Endodermal cell (in vitro differentiated cells): Measurements from ENCODE around the gene SHISAL2B. TPM values are rescaled to one million over a fixed set of nuclear protein-coding genes. Genes with fewer than 3 reads are reported as not detected.

Experiments used
- DNase-seq: peaks from one replicate; pipeline ENCODE4 v3.0.0-alpha.2; 2017
- H3K27ac ChIP-seq: 2 replicates; pipeline ENCODE4 v1.5.1; 2013; ENCODE audit warnings: mild to moderate bottlenecking, low read depth, low read length, moderate library complexity
- H3K27me3 ChIP-seq: 2 replicates; pipeline ENCODE4 v1.6.1; 2013; ENCODE audit warnings: mild to moderate bottlenecking, low read length, moderate library complexity; ENCODE audit not compliant: insufficient read depth, control insufficient read depth, poor library complexity, severe bottlenecking
- H3K36me3 ChIP-seq: 2 replicates; pipeline ENCODE4 v1.7.0; 2013; ENCODE audit warnings: mild to moderate bottlenecking, low read length, moderate library complexity; ENCODE audit not compliant: control insufficient read depth, insufficient read depth
- H3K4me1 ChIP-seq: one replicate; pipeline ENCODE4 v1.7.0; 2013; ENCODE audit warnings: low read length; ENCODE audit not compliant: control insufficient read depth, insufficient read depth
- H3K4me3 ChIP-seq: 2 replicates; pipeline ENCODE4 v1.5.1; 2013; ENCODE audit warnings: mild to moderate bottlenecking, low read length, moderate library complexity
- H3K9ac ChIP-seq: 2 replicates; pipeline ENCODE4 v1.6.1; 2013; ENCODE audit warnings: mild to moderate bottlenecking, low read length, moderate library complexity; ENCODE audit not compliant: poor library complexity, severe bottlenecking; ENCODE audit errors: extremely low read depth
- H3K9me3 ChIP-seq: 2 replicates; pipeline ENCODE4 v1.6.1; 2013; ENCODE audit warnings: mild to moderate bottlenecking, low read length, moderate library complexity; ENCODE audit not compliant: control insufficient read depth
- H3K27ac Mint-ChIP-seq: 2 replicates; pipeline ENCODE4 v1.8.0; 2020; ENCODE audit warnings: mixed read lengths
- H3K27me3 Mint-ChIP-seq: 2 replicates; pipeline ENCODE4 v1.8.0; 2021; ENCODE audit warnings: mild to moderate bottlenecking, mixed read lengths; ENCODE audit not compliant: insufficient read depth
- H3K36me3 Mint-ChIP-seq: 2 replicates; pipeline ENCODE4 v1.8.0; 2020; ENCODE audit warnings: low read depth, mixed read lengths
- H3K4me1 Mint-ChIP-seq: 2 replicates; pipeline ENCODE4 v1.8.0; 2020; ENCODE audit warnings: mixed read lengths
- H3K4me3 Mint-ChIP-seq: 2 replicates; pipeline ENCODE4 v1.8.0; 2020; ENCODE audit warnings: mild to moderate bottlenecking, moderate library complexity, mixed read lengths
- H3K9me3 Mint-ChIP-seq: 2 replicates; pipeline ENCODE4 v1.8.0; 2020; ENCODE audit warnings: mild to moderate bottlenecking, mixed read lengths
- CTCF ChIP-seq: fragments of 200-600 bp; sonication (generic); conservative IDR thresholded peaks from 2 replicates; pipeline ENCODE4 v1.5.0; 2021; ENCODE audit warnings: antibody characterized with exemption, mild to moderate bottlenecking
- WGBS, 2 experiments: methylation state at CpG; one replicate each; pipeline versions ENCODE4 v1.1.5 to v1.1.7; 2013; ENCODE audit warnings: missing lambda C conversion rate in 2 of 2, mixed read lengths in 1 of 2; ENCODE audit not compliant: insufficient coverage in 1 of 2, insufficient read length in 1 of 2; 5-methylcytosine and 5-hydroxymethylcytosine counted together
- total RNA-seq, 2 donors: library from RNA; stranded (reverse); fragmentation: NEBNext Ultra II Directional in 1 of 2; extraction: Animal tissue kit (Norgen Biotek cat#: 25700) in 1 of 2; gene quantifications; 2 replicates in 1 of 2; 3 replicates in 1 of 2; pipeline ENCODE4 v1.2.1, GENCODE V29; 2021

The SHISAL2B gene
- total RNA-seq, 2 donors from 2014 or later, result 112 to 143 TPM

- peak overlapping the region; percentile 76 for H3K27ac Mint-ChIP-seq
Measured at GRCh38 chr5:64765804-64766504, 75.7 kb downstream of the SHISAL2B start.

GRCh38 chr5:64766941-64767340 lies 76.6 kb downstream of the SHISAL2B start:
- Mint-ChIP-seq H3K9me3 (no peaks in the 10 kb centered on the region), H3K27me3 (no peaks in the 10 kb centered on the region), H3K4me1 (peaks cover 46% of the 10 kb centered on the region), H3K27ac (peak overlapping the region; percentile 88), H3K4me3 (peak overlapping the region; percentile 96), H3K36me3 (peaks cover 26% of the 10 kb centered on the region)
- H3K4me1 ChIP-seq, result no peaks in the 10 kb centered on the region
- WGBS, 2 experiments, result 84 to 92% methylated on average over 2 of the region's 2 CpGs
- peaks cover 47% of the 10 kb centered on the region for H3K36me3 ChIP-seq
- no peak for TF ChIP-seq CTCF
- H3K9me3 ChIP-seq, result no peaks in the 10 kb centered on the region
- no peak overlapping the region for H3K27ac ChIP-seq
- H3K9ac ChIP-seq, result peak overlapping the region; percentile 85
- DNase-seq, result no peak
- H3K4me3 ChIP-seq, result peak overlapping the region; percentile 99
- no peaks in the 10 kb centered on the region for H3K27me3 ChIP-seq

More at GRCh38 chr5:64765804-64766504, 75.7 kb downstream of the SHISAL2B start:
- no peaks in the 10 kb centered on the region for H3K9me3 ChIP-seq
- no peaks in the 10 kb centered on the region for H3K9me3 Mint-ChIP-seq
- H3K4me1 Mint-ChIP-seq, result peaks cover 44% of the 10 kb centered on the region
- 84 to 100% methylated on average over 1 to 2 of the region's 2 CpGs for WGBS, 2 experiments
- TF ChIP-seq CTCF, result no peak
- H3K4me3 ChIP-seq, result peak overlapping the region; percentile 99
- H3K36me3 Mint-ChIP-seq, result peaks cover 28% of the 10 kb centered on the region
- peaks cover 57% of the 10 kb centered on the region for H3K36me3 ChIP-seq
- peaks cover 4% of the 10 kb centered on the region for H3K4me1 ChIP-seq
- H3K27me3 Mint-ChIP-seq, result no peaks in the 10 kb centered on the region
- DNase-seq, result no peak
- H3K4me3 Mint-ChIP-seq, result peak overlapping the region; percentile 31
- H3K27me3 ChIP-seq, result no peaks in the 10 kb centered on the region
- H3K27ac ChIP-seq, result no peak overlapping the region
- peak overlapping the region; percentile 1 for H3K9ac ChIP-seq

Other genes starting within 250 kb of the SHISAL2B start
- gene RGS7BP, start 184.5 kb upstream of the SHISAL2B start, total RNA-seq, result 1 to 10 TPM; 1.5 to 2.3 TPM
- 10 to 100 TPM; 51.6 to 55.1 TPM for gene SREK1IP1, start 78.2 kb downstream of the SHISAL2B start, total RNA-seq
- 10 to 100 TPM; 69.1 to 74.8 TPM for gene CWC27, start 78.4 kb downstream of the SHISAL2B start, total RNA-seq